Adipose tissue (tissue), 3 donors: ENCODE data around the gene VWC2. TPM values are rescaled to one million over a fixed set of nuclear protein-coding genes. Genes with fewer than 3 reads are reported as not detected.

Source experiments
- H3K27ac ChIP-seq: one replicate; pipeline ENCODE4 v1.5.1; 2013; ENCODE audit warnings: low read depth, low read length
- WGBS, 3 donors: extraction: QIAGEN DNeasy Blood & Tissue Kit; methylation state at CpG; one replicate each; pipeline ENCODE4 v1.1.7; 2013; 5-methylcytosine and 5-hydroxymethylcytosine counted together
- polyA plus RNA-seq, 3 donors: library from polyadenylated mRNA; stranded (reverse); fragments of 200-250 nt; gene quantifications; one replicate each; pipeline ENCODE4 v1.2.3, GENCODE V29; 2013
- donor health status: healthy with polysubstance abuse.
- donor health status: Bipolar disorder and iron deficiency.
- donor health status: healthy.

VWC2 gene
- polyA plus RNA-seq, 3 donors, result 0.01 TPM; not detected in 2

- H3K27ac ChIP-seq, result no peak overlapping the region
- 64 to 71% (median 64%) methylated on average over 3 of the region's 3 CpGs for WGBS, 3 donors
Observed at GRCh38 chr7:49778731-49779270, 5.4 kb downstream of the VWC2 start.

- WGBS, 3 donors, result 88 to 100% (median 90%) methylated on average over 1 of the region's 1 CpG
- no peak overlapping the region for H3K27ac ChIP-seq
Observed at GRCh38 chr7:49780953-49781352, 7.5 kb downstream of the VWC2 start.

GRCh38 chr7:49781996-49782395 lies 8.6 kb downstream of the VWC2 start:
- WGBS, 3 donors, result 80 to 95% (median 91%) methylated on average over 1 of the region's 1 CpG

GRCh38 chr7:49783446-49783845 lies 10.0 kb downstream of the VWC2 start:
- H3K27ac ChIP-seq, result no peak overlapping the region
- 70 to 88% (median 76%) methylated on average over 7 of the region's 7 CpGs for WGBS, 3 donors

More at GRCh38 chr7:49781996-49782395, 8.6 kb downstream of the VWC2 start:
- no peak overlapping the region for H3K27ac ChIP-seq

- WGBS, 3 donors, result 85 to 94% (median 90%) methylated on average over 5 of the region's 5 CpGs
Observed at GRCh38 chr7:49787980-49788379, 14.5 kb downstream of the VWC2 start.

GRCh38 chr7:49788455-49789059 lies 15.1 kb downstream of the VWC2 start:
- no peak overlapping the region for H3K27ac ChIP-seq
- WGBS, 3 donors, result 91 to 97% (median 95%) methylated on average over 4 of the region's 4 CpGs

More at GRCh38 chr7:49787980-49788379, 14.5 kb downstream of the VWC2 start:
- H3K27ac ChIP-seq, result no peak overlapping the region

- WGBS, 3 donors, result 77 to 82% (median 82%) methylated on average over 8 of the region's 8 CpGs
- no peak overlapping the region for H3K27ac ChIP-seq
Observed at GRCh38 chr7:49789736-49790135, 16.3 kb downstream of the VWC2 start.

- WGBS, 3 donors, result 72 to 92% (median 74%) methylated on average over 2 of the region's 2 CpGs
- H3K27ac ChIP-seq, result no peak overlapping the region
Observed at GRCh38 chr7:49790209-49790608, 16.8 kb downstream of the VWC2 start.

- no peak overlapping the region for H3K27ac ChIP-seq
- 18 to 25% (median 22%) methylated on average over 7 of the region's 7 CpGs for WGBS, 3 donors
Observed at GRCh38 chr7:49791088-49791741, 17.8 kb downstream of the VWC2 start.

- 67 to 85% (median 85%) methylated on average over 6 of the region's 6 CpGs for WGBS, 3 donors
- H3K27ac ChIP-seq, result no peak overlapping the region
Observed at GRCh38 chr7:49797987-49798660, 24.7 kb downstream of the VWC2 start.

GRCh38 chr7:49800031-49800430 lies 26.6 kb downstream of the VWC2 start:
- 78 to 88% (median 86%) methylated on average over 5 of the region's 5 CpGs for WGBS, 3 donors
- no peak overlapping the region for H3K27ac ChIP-seq

- no peak overlapping the region for H3K27ac ChIP-seq
- 94 to 96% (median 94%) methylated on average over 15 of the region's 15 CpGs for WGBS, 3 donors
Observed at GRCh38 chr7:49802600-49802999, 29.2 kb downstream of the VWC2 start.

GRCh38 chr7:49803812-49804211 lies 30.4 kb downstream of the VWC2 start:
- H3K27ac ChIP-seq, result no peak overlapping the region
- 87 to 91% (median 88%) methylated on average over 4 of the region's 4 CpGs for WGBS, 3 donors

- 64 to 70% (median 70%) methylated on average over 2 of the region's 2 CpGs for WGBS, 3 donors
- no peak overlapping the region for H3K27ac ChIP-seq
Observed at GRCh38 chr7:49805371-49806007, 32.1 kb downstream of the VWC2 start.

- H3K27ac ChIP-seq, result no peak overlapping the region
Observed at GRCh38 chr7:49812534-49812933, 39.1 kb downstream of the VWC2 start.

- no peak overlapping the region for H3K27ac ChIP-seq
- 67 to 85% (median 79%) methylated on average over 1 of the region's 1 CpG for WGBS, 3 donors
Observed at GRCh38 chr7:49817279-49817678, 43.8 kb downstream of the VWC2 start.

GRCh38 chr7:49821181-49821580 lies 47.7 kb downstream of the VWC2 start:
- no peak overlapping the region for H3K27ac ChIP-seq

- no peak overlapping the region for H3K27ac ChIP-seq
- WGBS, 3 donors, result 41 to 56% (median 45%) methylated on average over 5 of the region's 5 CpGs
Observed at GRCh38 chr7:49822856-49823255, 49.4 kb downstream of the VWC2 start.

- no peak overlapping the region for H3K27ac ChIP-seq
- 83 to 94% (median 88%) methylated on average over 3 of the region's 3 CpGs for WGBS, 3 donors
Observed at GRCh38 chr7:49823566-49823965, 50.1 kb downstream of the VWC2 start.
